ENCODE data around the gene SIGMAR1.

DNA sequence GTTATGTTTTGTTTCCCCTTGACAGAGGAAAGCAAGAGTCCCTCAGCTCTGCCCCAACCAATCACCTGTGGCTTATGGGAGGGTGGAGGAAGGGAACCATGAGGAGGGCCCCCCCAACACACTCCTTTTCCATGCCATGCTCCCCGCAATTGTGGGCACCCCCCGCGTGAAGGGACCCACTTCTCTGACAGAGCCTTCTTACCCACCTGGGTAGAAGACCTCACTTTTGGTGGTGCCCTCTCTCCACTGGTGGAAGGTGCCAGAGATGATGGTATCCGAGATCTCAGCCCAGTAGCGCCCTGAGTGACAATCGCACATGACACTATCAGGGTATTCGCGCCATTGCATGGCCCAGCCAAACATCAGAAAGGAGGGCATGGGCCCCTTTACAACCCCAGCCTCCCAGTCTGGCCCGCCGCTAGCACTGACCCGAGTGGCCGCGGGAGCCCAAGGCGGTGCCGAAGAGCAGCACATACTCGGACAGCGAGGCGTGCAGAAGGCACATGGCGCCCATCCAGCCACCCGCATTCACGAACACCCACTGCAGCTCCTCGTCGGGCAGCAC is 714 bp downstream of the SIGMAR1 start:
- TF ChIP-seq, protein P1, sequence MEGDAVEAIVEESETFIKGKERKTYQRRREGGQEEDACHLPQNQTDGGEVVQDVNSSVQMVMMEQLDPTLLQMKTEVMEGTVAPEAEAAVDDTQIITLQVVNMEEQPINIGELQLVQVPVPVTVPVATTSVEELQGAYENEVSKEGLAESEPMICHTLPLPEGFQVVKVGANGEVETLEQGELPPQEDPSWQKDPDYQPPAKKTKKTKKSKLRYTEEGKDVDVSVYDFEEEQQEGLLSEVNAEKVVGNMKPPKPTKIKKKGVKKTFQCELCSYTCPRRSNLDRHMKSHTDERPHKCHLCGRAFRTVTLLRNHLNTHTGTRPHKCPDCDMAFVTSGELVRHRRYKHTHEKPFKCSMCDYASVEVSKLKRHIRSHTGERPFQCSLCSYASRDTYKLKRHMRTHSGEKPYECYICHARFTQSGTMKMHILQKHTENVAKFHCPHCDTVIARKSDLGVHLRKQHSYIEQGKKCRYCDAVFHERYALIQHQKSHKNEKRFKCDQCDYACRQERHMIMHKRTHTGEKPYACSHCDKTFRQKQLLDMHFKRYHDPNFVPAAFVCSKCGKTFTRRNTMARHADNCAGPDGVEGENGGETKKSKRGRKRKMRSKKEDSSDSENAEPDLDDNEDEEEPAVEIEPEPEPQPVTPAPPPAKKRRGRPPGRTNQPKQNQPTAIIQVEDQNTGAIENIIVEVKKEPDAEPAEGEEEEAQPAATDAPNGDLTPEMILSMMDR (IDR thresholded peaks at IDR 0.05 in 4 of 5, conservative IDR thresholded peaks at IDR 0.05 in 1 of 5), result no peak
- no peak for TF ChIP-seq POLR2A (IDR thresholded peaks at IDR 0.05)

Data from gastrocnemius medialis (tissue), 4 donors.